ENCODE data around the gene RCVRN.

Gene RCVRN

DNA sequence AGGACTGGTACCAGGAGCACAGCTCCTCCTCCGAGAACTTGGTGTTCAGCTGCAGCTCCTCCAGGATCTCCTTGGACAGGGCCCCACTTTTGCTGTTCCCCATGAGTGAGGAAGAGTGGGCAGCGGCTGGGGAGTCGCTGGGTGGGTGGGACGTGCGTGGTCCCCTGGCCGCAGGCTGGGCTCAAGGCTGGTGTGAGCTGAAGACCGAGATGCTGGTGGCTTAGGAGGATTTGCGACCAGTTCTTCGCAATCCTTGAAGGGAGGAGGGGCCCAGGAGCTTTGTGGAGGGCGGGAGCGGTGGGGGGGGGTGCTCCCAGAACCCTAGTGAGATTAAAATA is at the start of gene RCVRN:
TSS of gene RCVRN (minus strand) at position 194 of the 338 bp plus-strand sequence. CDS start at position 103, 91 bp downstream.
- DNase-seq (ENCODE audit: low read depth in 2 of 2): no peak

DNA sequence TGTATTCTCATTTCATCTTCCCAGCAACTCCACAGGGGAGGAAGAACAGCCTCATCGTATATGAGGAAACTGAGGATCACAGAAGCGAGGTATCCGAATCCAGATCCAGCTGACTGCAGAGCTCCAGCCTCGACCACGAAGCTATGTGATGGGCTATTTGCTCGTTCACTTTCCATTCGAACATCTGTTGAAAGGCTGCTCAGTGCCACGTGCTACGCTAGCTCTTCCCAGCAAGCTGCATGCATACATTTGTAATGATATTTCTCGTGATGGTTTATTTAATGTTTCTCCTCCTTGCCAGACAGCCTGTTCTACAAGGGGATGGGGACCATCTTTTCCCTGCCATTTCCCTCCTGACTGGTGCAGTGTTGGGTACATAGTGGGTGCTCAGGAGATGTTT is 48.4 kb upstream of the RCVRN start:
- DNase-seq (ENCODE audit: low read depth in 2 of 2): no peak

DNA sequence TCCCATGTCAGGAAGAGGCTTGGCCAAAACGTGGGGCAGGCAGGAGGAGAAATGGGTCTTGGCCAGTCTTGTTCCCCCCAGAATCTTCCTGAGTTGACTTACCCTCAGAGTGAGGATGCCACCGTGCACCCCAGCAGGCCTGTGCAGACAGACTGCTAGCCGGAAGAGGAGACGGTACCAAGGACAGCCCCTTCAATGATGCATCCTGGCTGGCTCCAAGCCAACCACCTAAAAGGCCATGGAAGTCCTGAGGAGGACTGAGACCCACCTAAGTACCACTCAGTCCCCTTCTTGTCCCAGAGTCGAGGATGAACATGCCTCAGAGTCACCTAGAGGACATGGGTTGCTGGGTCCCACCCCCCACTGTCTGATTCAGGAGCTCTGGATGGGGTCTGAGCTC is 46.7 kb upstream of the RCVRN start:
- no peak for DNase-seq (ENCODE audit: low read depth in 2 of 2)

DNA sequence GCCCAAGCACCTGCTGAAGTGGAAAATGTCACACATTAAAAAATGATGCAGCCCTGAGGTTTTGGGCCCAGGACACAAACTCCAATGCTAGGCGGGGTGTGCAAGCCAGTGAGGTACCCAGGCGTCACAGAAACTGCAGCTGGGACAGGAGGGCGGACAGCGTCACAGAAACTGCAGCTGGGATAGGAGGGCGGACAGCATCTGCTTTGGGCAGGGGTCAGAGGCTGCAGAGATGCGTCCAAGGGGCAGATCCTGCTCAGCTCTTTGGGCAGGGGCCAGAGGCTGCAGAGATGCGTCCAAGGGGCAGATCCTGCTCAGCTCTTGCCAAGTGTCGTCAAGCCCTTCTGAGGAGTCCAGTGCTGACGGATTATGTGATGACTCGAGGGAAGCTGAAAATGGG is 43.9 kb upstream of the RCVRN start:
- no peak for DNase-seq (ENCODE audit: low read depth in 2 of 2)

DNA sequence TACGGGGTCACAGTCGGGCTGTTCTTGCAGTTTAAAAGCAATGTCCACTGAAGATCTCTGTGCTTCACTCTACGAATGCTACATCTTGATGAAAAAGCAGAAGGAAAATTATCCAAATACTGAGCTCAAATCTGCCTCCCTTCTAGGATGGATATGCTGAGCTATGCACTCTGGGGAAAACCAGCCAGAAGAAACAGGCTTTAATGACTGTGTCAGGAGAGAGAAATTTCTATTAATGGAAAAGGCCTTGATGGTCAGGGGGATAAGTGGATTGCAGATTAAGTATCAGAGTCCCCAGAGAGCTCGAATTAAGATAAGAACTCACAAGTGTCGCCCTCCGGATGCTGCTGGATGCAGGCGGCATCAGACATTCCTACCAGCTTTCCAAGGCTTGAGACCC is 39.6 kb upstream of the RCVRN start:
- no peak for DNase-seq (ENCODE audit: low read depth in 2 of 2)

DNA sequence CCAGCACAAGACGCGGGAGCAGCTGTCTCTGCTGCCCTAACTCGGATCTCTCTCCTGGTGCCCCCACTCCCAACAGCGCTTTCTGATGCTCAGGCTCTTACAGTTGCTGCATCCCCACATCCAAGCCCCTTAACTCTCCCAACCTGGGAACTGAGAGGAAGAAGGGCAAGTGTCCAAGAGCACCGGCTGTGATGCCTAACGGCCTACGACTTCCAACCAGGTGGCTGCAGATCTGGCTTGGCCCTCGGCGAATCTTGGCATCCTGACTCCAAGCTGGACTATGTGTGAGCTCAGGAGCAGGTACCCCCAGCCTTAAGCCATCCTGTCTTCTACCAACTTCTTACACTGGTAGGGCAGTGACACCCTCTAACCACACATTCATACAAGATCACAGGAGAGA is 38.3 kb upstream of the RCVRN start:
- DNase-seq (ENCODE audit: low read depth in 2 of 2): no peak

DNA sequence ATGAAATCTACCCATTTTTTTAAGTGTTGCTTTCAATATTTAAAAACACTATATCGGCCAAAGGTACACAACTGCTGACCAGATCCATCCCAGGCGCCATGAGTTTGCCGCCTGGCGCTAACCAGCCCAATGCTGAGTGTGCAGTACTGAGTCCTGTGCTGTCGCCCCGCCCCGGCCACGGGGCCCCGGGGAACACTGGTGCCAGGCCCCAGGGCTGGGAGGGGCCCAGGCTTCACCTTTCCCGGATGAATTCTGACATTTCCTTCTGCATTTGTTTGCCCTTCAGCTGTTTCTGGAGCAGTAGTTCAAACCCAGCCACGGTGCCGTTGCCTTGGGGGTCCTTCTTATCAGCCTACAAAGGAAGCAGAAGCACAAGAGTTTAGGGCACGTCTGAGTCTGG is 37.8 kb upstream of the RCVRN start:
- DNase-seq (ENCODE audit: low read depth in 2 of 2): no peak

DNA sequence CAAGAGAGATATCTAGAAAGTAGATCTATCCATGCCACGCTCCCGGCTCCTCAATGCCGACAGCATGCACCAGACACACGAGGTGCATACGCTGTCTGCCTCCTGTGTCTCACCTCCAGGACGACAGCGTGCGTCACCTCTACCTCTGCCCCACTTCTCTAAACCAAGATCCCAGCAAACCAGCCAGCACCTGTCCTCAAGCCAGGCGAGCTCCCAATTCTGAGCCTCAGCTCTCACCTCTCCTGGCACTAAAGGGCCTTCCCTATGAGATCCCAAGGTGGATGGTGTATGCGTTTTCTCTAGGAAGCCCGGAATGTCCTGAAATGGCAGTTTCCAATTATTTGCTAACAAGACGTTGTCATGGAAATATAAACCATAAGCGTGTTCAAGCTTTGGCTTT is 36.2 kb upstream of the RCVRN start:
- DNase-seq (ENCODE audit: low read depth in 2 of 2): no peak

DNA sequence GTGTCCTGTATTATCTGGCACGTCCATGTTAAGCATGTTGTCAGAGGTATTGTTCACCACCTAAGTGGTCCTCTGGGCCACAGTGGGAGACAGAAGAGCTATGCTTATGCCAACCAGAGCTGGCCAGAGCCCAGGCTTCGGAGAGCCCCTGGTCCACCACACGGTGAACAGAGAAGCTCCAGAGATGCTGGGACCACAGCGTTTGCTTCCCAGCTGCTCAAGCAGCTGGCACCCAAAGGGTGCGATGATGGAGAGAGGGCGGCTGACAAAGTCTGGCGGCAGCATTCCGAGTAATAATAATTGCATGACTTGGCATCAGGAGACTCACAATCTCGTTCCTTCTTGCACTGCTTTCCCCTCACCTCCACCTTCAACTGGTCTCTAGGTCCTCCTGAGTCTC is 35.8 kb upstream of the RCVRN start:
- no peak for DNase-seq (ENCODE audit: low read depth in 2 of 2)

DNA sequence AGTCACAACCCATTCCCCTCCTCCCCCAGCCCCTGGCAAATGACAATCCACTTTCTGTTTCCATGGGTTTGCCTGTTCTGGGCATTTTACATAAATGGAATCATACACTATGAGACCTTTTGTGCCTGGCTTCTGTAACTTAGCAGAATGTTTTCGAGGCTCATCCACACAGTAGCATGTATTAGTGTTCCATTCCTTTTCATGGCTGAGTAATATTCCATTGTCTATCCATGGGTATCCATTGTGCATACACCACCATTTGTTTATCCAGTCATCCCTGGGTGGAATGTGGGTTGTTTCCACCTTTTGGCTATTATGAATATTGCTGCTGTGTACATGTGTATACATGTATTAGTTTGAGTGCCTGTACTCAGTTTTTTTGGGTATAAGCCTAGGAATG is 33.7 kb upstream of the RCVRN start:
- DNase-seq (ENCODE audit: low read depth in 2 of 2): no peak

DNA sequence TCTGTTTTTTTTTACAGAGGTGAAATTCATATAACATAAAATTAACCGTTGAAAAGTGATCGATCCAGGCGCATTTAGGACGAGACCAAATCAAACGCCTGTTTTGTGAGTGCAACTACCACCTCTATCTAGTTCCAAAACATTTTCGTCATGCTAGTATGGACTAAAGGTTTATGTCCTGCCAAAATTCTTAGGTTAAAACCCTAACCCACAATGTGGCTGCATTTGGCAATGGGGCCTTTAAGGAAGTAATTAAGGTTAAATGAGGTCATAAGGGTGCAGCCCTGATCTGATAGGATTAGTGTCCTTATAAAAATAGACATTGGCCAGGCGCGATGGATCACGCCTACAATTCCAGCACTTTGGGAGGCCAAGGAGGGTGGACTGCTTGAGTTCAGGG is 32.8 kb upstream of the RCVRN start:
- no peak for DNase-seq (ENCODE audit: low read depth in 2 of 2)

DNA sequence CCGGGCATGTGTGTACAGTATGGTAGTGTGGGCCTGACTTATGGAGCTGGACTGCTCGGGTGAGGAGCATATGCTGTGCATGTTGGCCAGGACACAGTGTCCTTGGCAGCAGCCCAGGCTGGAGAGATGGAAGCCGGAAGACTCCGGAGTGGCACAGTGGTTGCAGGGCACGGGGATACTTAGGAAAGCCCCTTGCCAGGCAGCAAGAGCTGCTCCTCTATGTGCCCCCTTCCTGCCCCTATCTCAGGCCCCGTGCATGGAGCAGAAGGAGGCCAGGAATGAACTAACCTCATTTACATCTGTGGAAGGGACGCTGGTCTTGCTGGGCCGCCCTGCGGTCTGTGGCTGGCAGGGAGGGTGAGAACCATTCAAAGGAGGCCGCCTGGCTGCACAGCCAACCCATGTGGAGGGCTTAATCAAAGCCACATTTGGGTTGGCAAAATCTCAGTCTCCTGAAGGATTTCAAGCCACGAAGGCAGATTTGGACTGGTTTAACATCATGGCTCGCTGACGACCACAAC is 32.2 kb upstream of the RCVRN start:
- no peak for DNase-seq (ENCODE audit: low read depth in 2 of 2)

DNA sequence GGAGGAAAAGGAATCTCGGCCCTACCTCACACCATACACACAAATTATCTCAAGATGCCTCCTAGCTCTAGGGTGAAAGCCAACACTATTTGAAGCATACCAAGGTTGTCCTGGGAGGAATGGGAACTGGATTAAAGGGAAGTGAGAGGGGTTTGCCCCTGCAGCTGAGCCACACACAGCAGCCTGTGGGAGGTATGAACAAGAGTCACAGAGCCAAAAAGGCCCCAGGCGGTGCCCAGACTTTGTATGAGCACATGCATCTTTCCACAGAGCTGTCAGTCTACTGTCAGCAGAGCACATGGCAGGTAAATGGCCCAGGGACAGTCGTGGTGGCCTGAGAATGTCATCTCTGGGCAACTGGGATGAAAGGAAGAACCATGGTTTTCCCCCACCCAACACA is 31.0 kb upstream of the RCVRN start:
- no peak for DNase-seq (ENCODE audit: low read depth in 2 of 2)

DNA sequence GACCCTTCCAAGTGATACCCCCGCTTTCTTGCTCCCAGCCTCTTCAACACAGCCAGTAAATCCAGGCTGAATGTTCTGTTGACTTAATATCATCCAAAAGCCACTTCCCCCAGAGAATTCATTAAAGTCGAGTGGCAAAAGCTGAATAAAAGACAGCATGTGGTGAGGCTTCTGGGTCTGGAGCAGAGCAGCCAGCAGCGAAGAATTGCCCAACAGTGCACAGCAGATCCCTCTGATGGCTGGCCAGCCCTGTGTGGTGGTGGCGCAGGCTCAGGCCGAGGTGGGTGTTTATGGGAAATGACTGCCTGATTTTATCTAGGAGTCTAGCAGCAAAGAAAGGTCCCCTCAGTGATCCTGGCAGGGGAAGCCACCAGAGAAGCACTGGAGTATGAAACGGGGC is 30.3 kb upstream of the RCVRN start:
- no peak for DNase-seq (ENCODE audit: low read depth in 2 of 2)

DNA sequence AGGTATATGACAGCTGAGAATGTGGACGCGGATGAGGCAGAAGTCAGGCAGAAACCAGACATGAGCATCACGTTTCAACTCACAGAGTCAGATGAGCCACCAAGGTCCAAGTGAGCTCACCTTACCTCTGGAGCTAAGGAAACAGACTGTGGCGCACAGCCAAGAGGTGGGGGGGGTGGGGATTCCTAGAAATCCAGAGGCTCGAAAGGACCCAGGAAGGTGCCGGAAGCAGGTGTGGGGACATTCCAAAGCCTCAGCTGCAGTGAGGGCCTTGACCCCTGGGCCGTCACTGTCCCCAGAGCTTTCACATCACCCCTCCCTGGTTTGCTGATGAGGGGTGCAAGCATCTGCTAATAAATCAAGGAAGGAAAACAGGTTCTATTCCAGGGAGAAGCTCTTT is 29.3 kb upstream of the RCVRN start:
- no peak for DNase-seq (ENCODE audit: low read depth in 2 of 2)

DNA sequence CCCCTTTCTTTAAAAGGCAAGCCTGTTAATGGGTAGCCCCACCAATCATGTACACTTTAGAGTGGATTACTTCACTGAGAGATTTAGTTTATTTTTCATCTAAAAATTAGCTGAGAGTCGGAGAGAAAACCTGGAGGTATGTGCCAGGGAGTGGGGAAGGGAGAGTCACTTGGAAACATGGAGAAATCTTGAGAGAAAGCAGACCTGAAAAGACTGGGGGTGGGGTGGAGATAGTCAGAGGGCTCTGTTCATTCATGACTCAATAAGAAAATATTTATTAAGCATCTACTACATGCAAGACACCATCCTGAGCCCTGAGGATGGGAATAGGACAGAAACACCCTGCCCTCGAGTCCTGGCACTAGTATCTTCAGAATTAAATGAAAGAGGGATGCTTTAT is 27.4 kb upstream of the RCVRN start:
- DNase-seq (ENCODE audit: low read depth in 2 of 2): no peak

DNA sequence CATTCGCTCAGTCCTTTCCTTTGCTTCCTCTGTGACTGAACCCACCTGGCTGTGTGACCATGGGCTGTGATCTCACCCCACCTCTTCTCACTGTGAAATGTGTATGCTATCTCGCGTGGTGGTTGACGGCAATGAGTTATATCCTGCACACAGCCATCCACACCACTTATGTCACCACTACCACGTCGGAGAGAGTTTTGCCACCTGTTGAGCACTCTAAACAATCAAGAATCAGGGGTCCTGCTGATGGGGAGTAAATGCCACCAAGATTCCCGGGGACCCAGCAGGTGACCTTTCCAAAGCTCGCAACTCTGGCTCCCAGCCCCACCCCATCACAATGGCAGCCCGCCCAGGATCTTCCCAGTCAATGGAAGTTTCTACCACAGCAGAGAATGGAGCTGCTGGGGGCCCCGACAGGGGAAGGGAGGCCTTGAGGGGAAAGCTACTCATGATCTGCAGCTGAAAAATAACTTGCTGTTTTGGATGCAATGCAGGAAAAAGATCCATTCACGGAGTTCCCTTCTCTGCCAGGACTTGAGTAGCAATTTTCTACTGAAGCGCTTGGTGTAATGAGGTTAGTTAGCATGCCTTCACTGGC is 26.2 kb upstream of the RCVRN start:
- DNase-seq (ENCODE audit: low read depth in 2 of 2): no peak

DNA sequence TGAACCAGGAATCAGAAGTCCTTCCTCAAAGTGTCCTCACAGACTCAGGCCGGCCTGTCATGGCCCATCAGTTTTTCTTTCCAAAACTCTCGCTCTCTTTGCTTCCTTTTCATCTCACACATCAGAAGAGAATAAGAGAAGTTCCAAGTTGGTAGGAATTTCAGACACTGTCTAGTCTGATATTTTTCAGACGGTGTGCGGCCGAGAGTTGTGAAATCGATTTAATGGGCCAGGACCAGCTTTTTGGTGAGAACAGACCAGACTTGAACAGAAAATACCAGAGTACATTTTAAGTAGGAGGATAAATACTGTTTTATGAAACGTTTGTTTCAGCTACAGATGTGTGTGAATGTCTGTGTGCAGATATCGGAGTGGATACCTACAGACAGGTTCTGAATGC is 24.8 kb upstream of the RCVRN start:
- DNase-seq (ENCODE audit: low read depth in 2 of 2): no peak

DNA sequence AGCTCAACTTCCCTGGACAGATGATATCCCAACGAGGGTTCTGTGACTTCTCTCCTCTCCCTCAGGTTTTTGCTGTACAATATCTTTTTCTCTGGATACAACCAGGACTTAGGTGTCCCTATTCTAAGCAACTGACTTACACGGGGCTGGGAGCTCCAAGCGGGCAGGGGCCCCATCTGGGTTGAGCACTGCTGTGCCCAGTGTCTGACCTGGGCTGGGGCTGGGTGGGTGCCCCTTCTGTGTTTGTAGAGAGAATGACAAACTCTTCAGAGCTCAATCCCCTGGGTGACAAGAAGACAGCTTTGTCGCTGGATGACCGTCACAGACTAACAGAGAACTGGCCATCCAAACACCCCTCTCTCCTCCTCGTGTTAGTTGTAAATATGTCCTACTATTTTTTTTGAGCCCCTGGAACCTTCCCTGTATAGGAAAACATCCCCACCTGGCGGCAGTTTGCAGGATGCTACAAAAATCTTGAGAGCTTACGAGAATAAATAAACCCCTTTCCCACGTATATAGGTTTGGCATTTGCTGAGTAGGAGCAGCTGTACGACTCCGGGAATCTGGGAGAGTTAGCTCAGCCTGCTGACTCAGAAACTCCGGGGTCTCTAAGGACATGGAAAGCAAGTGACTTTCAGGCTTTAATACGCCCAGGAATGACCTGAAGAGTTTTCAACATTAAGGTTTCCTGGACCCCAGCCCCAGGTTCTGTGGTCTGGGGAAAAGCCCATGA is 23.7 kb upstream of the RCVRN start:
- DNase-seq (ENCODE audit: low read depth in 2 of 2): no peak

DNA sequence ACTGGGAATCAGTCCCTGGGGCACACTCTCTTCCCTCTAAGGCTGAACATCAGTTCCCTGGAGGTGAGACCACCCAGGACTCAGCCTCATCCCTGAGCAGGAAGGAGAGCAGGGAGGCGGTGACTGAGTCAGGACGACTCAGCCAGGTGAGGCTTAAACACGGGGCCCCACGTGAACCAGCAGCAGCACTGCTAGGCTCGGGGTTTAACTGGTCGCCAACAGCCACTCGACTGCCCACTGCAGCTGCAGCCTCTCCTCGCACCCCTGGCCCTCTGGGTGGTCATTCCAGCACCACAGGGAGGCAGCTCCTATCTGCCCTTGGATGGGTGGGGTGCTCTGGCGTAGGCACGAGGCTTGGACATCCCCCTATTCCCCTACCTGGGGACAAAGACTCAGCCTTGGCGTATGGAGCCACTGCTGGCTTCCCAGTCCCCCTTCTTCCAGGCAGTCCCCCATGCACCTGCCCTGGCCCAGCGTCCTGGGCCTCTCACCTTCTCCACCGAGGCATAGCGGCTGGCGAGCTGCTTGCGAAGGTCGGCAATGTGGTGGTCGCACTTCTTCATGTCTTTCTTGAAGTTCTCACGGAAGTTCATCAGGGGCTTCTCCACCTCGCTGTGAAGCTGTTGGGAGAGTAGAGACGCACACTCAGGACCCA is 21.2 kb upstream of the RCVRN start:
- DNase-seq (ENCODE audit: low read depth in 2 of 2): no peak

DNA sequence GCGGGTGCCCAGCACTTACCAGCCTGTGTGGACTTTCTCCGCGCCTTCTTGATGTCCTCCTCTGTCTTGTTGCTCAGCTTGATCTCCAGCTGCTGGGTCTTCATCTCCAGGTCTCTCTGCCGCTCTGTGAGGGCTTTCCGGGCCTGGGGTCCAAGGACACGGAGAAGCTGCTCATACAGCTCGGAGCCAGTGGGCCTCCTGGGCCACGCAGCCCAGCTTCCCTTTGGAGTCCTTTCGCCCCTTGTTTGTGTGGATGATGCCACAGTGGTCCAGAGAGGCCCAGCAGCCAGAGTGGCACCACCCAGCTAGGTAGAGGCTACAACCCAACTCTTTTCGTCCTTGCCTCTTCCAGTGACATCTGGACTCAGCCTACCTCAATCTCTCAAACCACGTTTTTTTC is 20.4 kb upstream of the RCVRN start:
- no peak for DNase-seq (ENCODE audit: low read depth in 2 of 2)

DNA sequence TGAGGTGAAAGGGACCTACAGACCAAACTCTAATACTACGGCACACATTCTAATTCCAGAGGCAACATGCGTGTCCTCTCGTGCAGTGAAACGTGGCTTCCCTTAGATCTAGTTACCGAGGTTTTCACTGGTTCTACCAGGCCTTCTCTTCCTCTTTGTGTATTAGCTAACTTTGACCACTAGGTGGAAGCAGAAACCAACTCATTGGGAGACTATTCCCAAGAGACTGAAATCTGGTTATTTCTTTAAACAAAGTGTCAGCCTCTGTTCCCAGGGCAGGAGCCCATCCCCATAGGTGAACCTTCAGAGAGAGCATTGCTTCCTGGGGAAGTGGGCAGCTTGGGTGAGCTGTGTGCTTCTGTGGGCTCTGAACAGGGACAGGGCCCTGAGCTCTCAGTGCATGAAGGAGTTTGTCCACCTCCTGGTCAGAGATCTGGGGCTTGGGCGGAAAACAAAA is 19.7 kb upstream of the RCVRN start:
- no peak for DNase-seq (ENCODE audit: low read depth in 2 of 2)

All from stimulated activated CD8-positive, alpha-beta memory T cell treated with anti-CD3 and anti-CD28 coated beads, Interleukin-7, amount 100 ng/mL, for 1 hour (primary cell).